ENCODE measurements around the gene PTPRE. TPM values are rescaled to one million over a fixed set of nuclear protein-coding genes. Genes with fewer than 3 reads are reported as not detected.

Gene PTPRE
- total RNA-seq, 6 experiments from 2014 or later: 2.3 to 9.2 (median 2.7) TPM

DNA sequence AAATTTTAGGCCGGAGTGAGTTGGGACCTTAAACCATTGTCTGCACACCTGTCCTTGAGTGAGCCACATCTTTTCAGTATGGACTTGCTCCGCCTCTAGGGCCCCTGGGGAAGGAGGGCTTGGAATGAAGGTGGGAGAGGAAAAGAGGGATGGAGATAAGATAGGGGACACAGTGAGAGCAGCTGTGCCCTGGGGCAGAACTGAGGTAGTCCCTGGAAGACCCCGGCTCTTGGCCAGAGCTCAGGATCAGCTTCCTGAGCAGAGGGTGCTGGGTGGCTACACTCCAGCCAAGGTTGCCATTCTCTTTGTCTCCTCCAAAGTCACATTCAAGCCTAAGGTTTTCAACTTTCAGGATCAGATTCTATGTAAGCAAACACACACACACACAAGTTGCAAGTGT is 137.3 kb downstream of the PTPRE start:
- H3K9me3 ChIP-seq: no peaks in the 10 kb centered on the region
- intact Hi-C loops (cut with DNase I): no loop called here
- 70% methylated on average over 3 of the region's 3 CpGs for WGBS (ENCODE audit: insufficient coverage, low coverage, low lambda C conversion rate, missing lambda C conversion rate)
- no peak overlapping the region for H3K27ac ChIP-seq
- ATAC-seq: no peak
- H3K4me1 ChIP-seq: no peaks in the 10 kb centered on the region
- no peaks in the 10 kb centered on the region for H3K27me3 ChIP-seq
- H3K4me3 ChIP-seq: no peak overlapping the region
- no peaks in the 10 kb centered on the region for H3K36me3 ChIP-seq
- no peak for DNase-seq
- TF ChIP-seq, protein P1, sequence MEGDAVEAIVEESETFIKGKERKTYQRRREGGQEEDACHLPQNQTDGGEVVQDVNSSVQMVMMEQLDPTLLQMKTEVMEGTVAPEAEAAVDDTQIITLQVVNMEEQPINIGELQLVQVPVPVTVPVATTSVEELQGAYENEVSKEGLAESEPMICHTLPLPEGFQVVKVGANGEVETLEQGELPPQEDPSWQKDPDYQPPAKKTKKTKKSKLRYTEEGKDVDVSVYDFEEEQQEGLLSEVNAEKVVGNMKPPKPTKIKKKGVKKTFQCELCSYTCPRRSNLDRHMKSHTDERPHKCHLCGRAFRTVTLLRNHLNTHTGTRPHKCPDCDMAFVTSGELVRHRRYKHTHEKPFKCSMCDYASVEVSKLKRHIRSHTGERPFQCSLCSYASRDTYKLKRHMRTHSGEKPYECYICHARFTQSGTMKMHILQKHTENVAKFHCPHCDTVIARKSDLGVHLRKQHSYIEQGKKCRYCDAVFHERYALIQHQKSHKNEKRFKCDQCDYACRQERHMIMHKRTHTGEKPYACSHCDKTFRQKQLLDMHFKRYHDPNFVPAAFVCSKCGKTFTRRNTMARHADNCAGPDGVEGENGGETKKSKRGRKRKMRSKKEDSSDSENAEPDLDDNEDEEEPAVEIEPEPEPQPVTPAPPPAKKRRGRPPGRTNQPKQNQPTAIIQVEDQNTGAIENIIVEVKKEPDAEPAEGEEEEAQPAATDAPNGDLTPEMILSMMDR (IDR thresholded peaks at IDR 0.05): no peak
- no peak for TF ChIP-seq POLR2A (IDR thresholded peaks at IDR 0.05)

DNA sequence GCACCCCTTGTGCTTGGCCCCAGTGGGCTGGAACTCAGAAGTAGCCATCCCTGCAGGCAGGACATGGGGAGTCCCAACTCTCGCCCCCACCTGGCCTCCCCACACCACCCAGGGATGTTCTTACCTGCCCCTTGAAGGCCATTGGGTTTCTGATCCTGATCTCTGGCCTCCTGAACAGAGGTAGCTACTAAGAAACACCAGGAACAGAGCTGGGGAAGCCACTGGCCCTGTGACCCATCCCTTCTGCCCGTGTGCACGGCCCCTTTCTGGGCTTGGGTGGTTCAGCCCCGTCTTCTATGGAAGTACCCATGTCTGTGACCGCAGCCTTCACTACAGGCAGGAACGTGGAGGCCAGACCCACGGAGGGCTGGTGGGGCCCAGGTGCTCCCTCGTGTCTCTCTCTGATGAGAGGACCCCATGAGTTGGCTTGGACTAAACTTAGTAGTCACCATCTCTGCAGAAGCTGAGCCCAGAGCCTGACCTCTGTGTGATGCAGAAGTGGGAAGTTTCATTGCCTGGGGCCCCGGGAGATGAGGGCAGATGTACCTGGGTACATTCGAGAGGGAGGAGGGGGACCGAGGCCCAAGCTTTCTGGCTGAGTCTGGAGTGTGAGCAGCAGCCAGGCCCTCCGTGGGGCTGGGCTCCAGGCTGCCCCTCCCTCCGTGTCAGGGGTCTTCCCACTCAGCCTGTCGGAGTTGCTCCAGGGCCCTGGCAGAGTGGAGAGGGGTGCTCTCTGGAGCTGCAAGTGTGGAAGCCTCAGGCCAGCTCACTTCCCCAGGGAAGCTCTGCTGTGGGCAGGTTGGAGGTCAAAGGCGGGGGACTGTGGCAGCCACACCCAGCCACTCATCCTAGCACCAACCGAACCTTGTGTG is 138.3 kb downstream of the PTPRE start:
- intact Hi-C loops (cut with DNase I): no loop called here
- DNase-seq (no peak), ATAC-seq (no peak)
- H3K9me3 ChIP-seq: no peaks in the 10 kb centered on the region
- WGBS (ENCODE audit: insufficient coverage, low coverage, low lambda C conversion rate, missing lambda C conversion rate): 80% methylated on average over 6 of the region's 16 CpGs
- H3K27ac ChIP-seq: no peak overlapping the region
- TF ChIP-seq, protein P1 (IDR thresholded peaks at IDR 0.05): no peak
- TF ChIP-seq POLR2A (IDR thresholded peaks at IDR 0.05): no peak
- no peaks in the 10 kb centered on the region for H3K36me3 ChIP-seq
- H3K4me1 ChIP-seq: no peaks in the 10 kb centered on the region
- no peaks in the 10 kb centered on the region for H3K27me3 ChIP-seq
- no peak overlapping the region for H3K4me3 ChIP-seq

DNA sequence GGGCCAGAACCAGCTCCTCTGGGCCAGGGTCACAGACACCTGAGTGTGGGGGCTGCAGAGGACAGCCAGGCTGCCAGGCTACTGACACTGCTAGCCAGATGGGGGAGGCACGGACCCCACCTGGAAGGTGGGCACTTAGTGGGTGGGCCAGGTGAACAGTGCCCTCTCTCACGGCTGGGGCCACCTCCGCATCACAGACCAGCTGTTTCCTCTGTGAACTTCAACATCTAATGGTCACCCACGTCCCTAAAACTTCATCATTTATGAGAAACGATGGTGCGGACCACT is 138.9 kb downstream of the PTPRE start:
- H3K27me3 ChIP-seq: no peaks in the 10 kb centered on the region
- intact Hi-C loops (cut with DNase I): no loop called here
- H3K4me3 ChIP-seq: no peak overlapping the region
- TF ChIP-seq, protein P1 (IDR thresholded peaks at IDR 0.05): no peak
- no peak for TF ChIP-seq POLR2A (IDR thresholded peaks at IDR 0.05)
- H3K36me3 ChIP-seq: no peaks in the 10 kb centered on the region
- no peaks in the 10 kb centered on the region for H3K9me3 ChIP-seq
- no peak overlapping the region for H3K27ac ChIP-seq
- WGBS (ENCODE audit: insufficient coverage, low coverage, low lambda C conversion rate, missing lambda C conversion rate): no CpG with 5 or more reads among the region's 6 CpGs
- no peak for DNase-seq
- ATAC-seq: no peak
- H3K4me1 ChIP-seq: no peaks in the 10 kb centered on the region

DNA sequence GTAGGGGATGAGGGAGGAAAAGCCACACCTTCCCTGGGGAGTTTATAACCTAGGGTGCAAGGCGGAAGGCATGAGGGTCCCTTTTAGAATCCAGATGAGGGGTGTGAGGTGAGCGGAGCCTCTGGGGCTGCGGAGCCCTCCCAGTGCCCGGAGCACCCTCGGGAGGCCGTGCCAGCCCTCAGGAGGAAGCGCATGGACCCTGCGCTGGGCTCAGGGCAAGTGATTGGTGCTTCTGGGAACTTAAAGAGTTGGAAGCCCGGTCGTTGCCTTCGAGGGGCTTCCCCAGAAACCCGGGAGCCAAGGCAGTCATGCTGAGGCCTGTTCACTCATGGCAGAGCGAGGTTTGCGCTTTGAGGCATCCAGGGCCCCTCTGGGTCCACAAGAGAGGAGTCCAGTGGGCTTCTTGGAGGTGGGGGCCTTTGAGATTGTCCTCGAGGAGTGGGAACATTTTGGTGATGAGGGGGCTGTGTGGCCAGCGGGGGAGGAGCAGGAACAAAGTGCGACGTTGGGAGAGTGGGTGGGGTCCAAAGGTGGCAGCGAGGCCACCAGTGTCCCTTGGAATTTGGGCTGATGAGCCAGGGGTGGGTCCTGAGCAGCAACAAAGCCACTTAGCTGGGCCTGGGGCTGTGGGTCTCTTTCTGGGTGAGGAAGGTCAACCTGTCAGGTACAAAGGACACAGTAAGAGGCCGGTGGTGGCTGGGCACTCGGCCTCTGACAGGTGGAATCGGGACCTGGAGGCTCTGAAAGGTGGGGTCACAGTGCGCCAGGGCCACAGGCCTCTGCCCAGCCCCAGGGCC is 139.5 kb downstream of the PTPRE start:
- 81% methylated on average over 6 of the region's 23 CpGs for WGBS (ENCODE audit: insufficient coverage, low coverage, low lambda C conversion rate, missing lambda C conversion rate)
- Histone ChIP-seq H3K36me3 (no peaks in the 10 kb centered on the region), H3K27me3 (no peaks in the 10 kb centered on the region), H3K27ac (no peak overlapping the region), H3K4me3 (no peak overlapping the region), H3K4me1 (no peaks in the 10 kb centered on the region), H3K9me3 (no peaks in the 10 kb centered on the region)
- ATAC-seq: no peak
- TF ChIP-seq, protein P1 (IDR thresholded peaks at IDR 0.05): no peak
- TF ChIP-seq POLR2A (IDR thresholded peaks at IDR 0.05): no peak
- DNase-seq: peak in 1 of 3 donors; percentile 29
- intact Hi-C loops (cut with DNase I): no loop called here

Data from right lobe of liver (tissue), 6 donors.